A673 (cell line): Measurements from ENCODE around the gene NXNL1. TPM values are rescaled to one million over a fixed set of nuclear protein-coding genes. Genes with fewer than 3 reads are reported as not detected.

Source experiments
- BruUV-seq: library from RNA; stranded (reverse); fragments of 400-500 nt; replicated peaks from 2 replicates; lab custom pipeline; 2021; lab: Mats Ljungman, UMichigan
- CTCF ChIA-PET: fragments of 300-600 bp; sonication (Branson Sonifier 250); formaldehyde crosslinking; loops from one replicate; lab custom pipeline; 2022; ENCODE audit warnings: antibody characterized with exemption; lab: Charles Lee
- POLR2A ChIA-PET: fragments of 300-600 bp; sonication (Branson Sonifier 250); formaldehyde crosslinking; loops from one replicate; lab custom pipeline; 2022; ENCODE audit warnings: antibody characterized with exemption; ENCODE audit not compliant: low non-redundant PET; lab: Charles Lee
- DNase-seq: peaks from one replicate; pipeline ENCODE4 v3.0.0-alpha.2; 2015; ENCODE audit warnings: low spot score
- H3K27ac ChIP-seq: fragments of 200-600 bp; sonication (generic); 2 replicates; pipeline ENCODE4 v1.5.1; 2016; ENCODE audit warnings: mixed run types, low read depth, mild to moderate bottlenecking, mixed read lengths, antibody characterized with exemption, low read length; ENCODE audit not compliant: poor library complexity, severe bottlenecking
- H3K27me3 ChIP-seq: fragments of 200-600 bp; sonication (generic); replicated peaks from 2 replicates; pipeline ENCODE4 v1.6.1; 2017; ENCODE audit warnings: mixed run types, low read depth, mild to moderate bottlenecking, mixed read lengths, antibody characterized with exemption, low read length; ENCODE audit not compliant: insufficient read depth, poor library complexity
- H3K36me3 ChIP-seq: fragments of 200-600 bp; sonication (generic); 2 replicates; pipeline ENCODE4 v1.6.1; 2016; ENCODE audit warnings: mixed run types, mild to moderate bottlenecking, mixed read lengths, antibody characterized with exemption, low read length; ENCODE audit not compliant: insufficient read depth, poor library complexity, severe bottlenecking
- H3K4me1 ChIP-seq: fragments of 200-600 bp; sonication (generic); 2 replicates; pipeline ENCODE4 v1.6.1; 2017; ENCODE audit warnings: mixed run types, mild to moderate bottlenecking, mixed read lengths, antibody characterized with exemption, low read length; ENCODE audit not compliant: insufficient read depth, poor library complexity, severe bottlenecking
- H3K4me3 ChIP-seq: fragments of 200-600 bp; sonication (generic); 2 replicates; pipeline ENCODE4 v1.5.1; 2016; ENCODE audit warnings: low read depth, mixed run types, mild to moderate bottlenecking, mixed read lengths, low read length; ENCODE audit not compliant: poor library complexity, severe bottlenecking
- H3K9me3 ChIP-seq: fragments of 200-600 bp; sonication (generic); 2 replicates; pipeline ENCODE4 v1.6.1; 2016; ENCODE audit warnings: mixed run types, low read depth, mild to moderate bottlenecking, mixed read lengths, antibody characterized with exemption, low read length; ENCODE audit not compliant: poor library complexity, severe bottlenecking
- CTCF ChIP-seq: fragments of 300-800, 200-600 bp; sonication (generic); conservative IDR thresholded peaks from 2 replicates; pipeline ENCODE4 v1.5.1; 2017; ENCODE audit warnings: low read depth, mild to moderate bottlenecking, antibody characterized with exemption, low read length, moderate library complexity, mixed read lengths
- EZH2 ChIP-seq: fragments of 200-600 bp; sonication (generic); IDR thresholded peaks from 2 replicates; pipeline ENCODE4 v1.6.1; 2017; ENCODE audit warnings: borderline replicate concordance, low read depth, mild to moderate bottlenecking, mixed read lengths, antibody characterized with exemption, low read length; ENCODE audit not compliant: poor library complexity, severe bottlenecking
- intact Hi-C: fragments of 100-400 bp; cut with micrococcal nuclease; formaldehyde crosslinking; loops from one replicate; pipeline ENCODE4 v1.10.0; 2022; ENCODE audit not compliant: unreplicated experiment
- total RNA-seq: library from RNA; stranded (reverse); gene quantifications from 2 replicates; pipeline ENCODE4 v1.2.3, GENCODE V29; 2021

The NXNL1 gene
- total RNA-seq, 1 experiment from 2014 or later, result not detected

GRCh38 chr19:17411801-17412200, 48.9 kb downstream of the NXNL1 start:
- Histone ChIP-seq H3K9me3 (no peaks in the 10 kb centered on the region), H3K36me3 (no peaks in the 10 kb centered on the region), H3K4me1 (no peaks in the 10 kb centered on the region), H3K27ac (no peak overlapping the region), H3K27me3 (no peaks in the 10 kb centered on the region), H3K4me3 (no peak overlapping the region)
- POLR2A ChIA-PET, result interaction anchor here (0.6 kb wide), 1 partner anchor 754 kb away, joined by 4 read pairs; no protein-coding TSS in a partner anchor
- no TSS peak for BruUV-seq
- DNase-seq, result no peak
- no peak for TF ChIP-seq EZH2
- no peak for TF ChIP-seq CTCF
- CTCF ChIA-PET, result no interaction called here
- intact Hi-C loops, result no loop called here

- no peak overlapping the region for H3K4me3 ChIP-seq
- no TSS peak for BruUV-seq
- intact Hi-C loops, result no loop called here
- POLR2A ChIA-PET, result no interaction called here
- no peaks in the 10 kb centered on the region for H3K9me3 ChIP-seq
- CTCF ChIA-PET, result no interaction called here
- no peaks in the 10 kb centered on the region for H3K36me3 ChIP-seq
- H3K27ac ChIP-seq, result no peak overlapping the region
- DNase-seq, result no peak
- H3K27me3 ChIP-seq, result no peaks in the 10 kb centered on the region
- peaks cover 9% of the 10 kb centered on the region for H3K4me1 ChIP-seq
- TF ChIP-seq EZH2 (no peak), CTCF (no peak)
Observed at GRCh38 chr19:17409990-17410389, 50.7 kb downstream of the NXNL1 start.

- no peak for DNase-seq
- CTCF ChIA-PET, result no interaction called here
- no peaks in the 10 kb centered on the region for H3K9me3 ChIP-seq
- BruUV-seq, result no TSS peak
- no peak overlapping the region for H3K27ac ChIP-seq
- POLR2A ChIA-PET, result no interaction called here
- peaks cover 13% of the 10 kb centered on the region for H3K4me1 ChIP-seq
- intact Hi-C loops, result no loop called here
- H3K4me3 ChIP-seq, result no peak overlapping the region
- TF ChIP-seq EZH2 (no peak), CTCF (no peak)
- H3K27me3 ChIP-seq, result no peaks in the 10 kb centered on the region
- no peaks in the 10 kb centered on the region for H3K36me3 ChIP-seq
Observed at GRCh38 chr19:17406887-17407196, 53.9 kb downstream of the NXNL1 start.
